Thyroid gland (tissue), 4 donors: ENCODE data around the gene CHRNB2.

Source experiments
- CTCF ChIP-seq, 6 experiments: fragments of 200-600 bp in 3 of 6; fragments of 450-650 bp in 3 of 6; sonication (generic) in 3 of 6; IDR thresholded peaks; one replicate each; pipeline ENCODE4 v1.5.1; 2016 to 2019; ENCODE audit warnings: antibody characterized with exemption in 6 of 6, mild to moderate bottlenecking in 2 of 6, inconsistent platforms in 1 of 6, moderate library complexity in 1 of 6
- POLR2A ChIP-seq, 2 donors: fragments of 450-650 bp; IDR thresholded peaks; one replicate each; pipeline ENCODE4 v1.6.1; 2017; ENCODE audit warnings: antibody characterized with exemption in 2 of 2, mild to moderate bottlenecking in 2 of 2, moderate library complexity in 1 of 2

DNA sequence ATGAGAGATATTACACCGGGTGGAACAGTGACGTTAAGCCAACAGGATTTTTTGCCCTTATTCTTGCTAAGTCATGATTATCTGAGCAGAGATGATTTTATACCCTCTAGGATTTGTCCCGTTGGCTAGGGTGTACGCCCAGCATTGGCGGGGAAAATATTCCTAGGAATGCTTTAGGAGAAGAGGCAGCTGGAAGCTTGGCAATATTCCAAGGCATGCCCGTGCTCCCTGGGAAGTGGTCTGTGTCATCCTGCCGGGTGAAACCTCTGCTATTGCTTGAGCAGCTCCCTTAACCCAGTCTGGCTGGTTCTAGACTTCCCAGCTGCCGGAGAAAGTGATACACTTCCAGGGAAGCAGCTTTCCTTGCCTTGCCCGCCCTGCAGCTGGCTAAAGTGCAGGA is 16.2 kb downstream of the CHRNB2 start:
- no peak for TF ChIP-seq CTCF (IDR thresholded peaks at IDR 0.05)
- no peak for TF ChIP-seq POLR2A (IDR thresholded peaks at IDR 0.05)
